Measurements from ENCODE around the gene UMODL1. TPM values are rescaled to one million over a fixed set of nuclear protein-coding genes. Genes with fewer than 3 reads are reported as not detected.

The UMODL1 gene
- total RNA-seq, 1 experiment from 2014 or later = 0.18 TPM

GRCh38 chr21:42174173-42174572, 103.1 kb downstream of the UMODL1 start:
- no peaks in the 10 kb centered on the region for H3K9me3 ChIP-seq (ENCODE audit: control insufficient read depth, insufficient read depth, low read depth, low read length)
- no peaks in the 10 kb centered on the region for H3K36me3 ChIP-seq (ENCODE audit: control insufficient read depth, insufficient read depth, low read length)
- no TSS peak for BruUV-seq (replicated peaks)
- in situ Hi-C loops (cut with HindIII; ENCODE audit: low pct_unique_long_range_greater_than_20kb, low sequenced_read_pairs) = no loop called here
- CTCF ChIA-PET = interaction anchor here (0.6 kb wide), 1 partner anchor 85 kb away, joined by 6 read pairs; no protein-coding TSS in a partner anchor
- no peak for ATAC-seq
- no peak for DNase-seq (ENCODE audit: low read depth, low spot score)
- H3K4me3 ChIP-seq (ENCODE audit: low read depth in 2 of 2, low read length in 2 of 2) = no peak overlapping the region
- POLR2A ChIA-PET = no interaction called here
- TF ChIP-seq SIN3A (IDR thresholded peaks at IDR 0.05; ENCODE audit: borderline replicate concordance, insufficient read depth, low read depth, low read length) (no peak), POLR2AphosphoS5 (IDR thresholded peaks at IDR 0.05; ENCODE audit: low read depth, low read length) (no peak), TCF7L2 (IDR thresholded peaks at IDR 0.05; ENCODE audit: low read depth, low read length) (no peak)
- no peak overlapping the region for H3K27ac ChIP-seq (ENCODE audit: low read length)
- intact Hi-C loops (cut with micrococcal nuclease; ENCODE audit: unreplicated experiment) = no loop called here
- H3K4me1 ChIP-seq (ENCODE audit: control insufficient read depth, insufficient read depth, low read length) = no peaks in the 10 kb centered on the region
- H3K27me3 ChIP-seq (ENCODE audit: control insufficient read depth, insufficient read depth, low read length) = peaks cover 2% of the 10 kb centered on the region; the same call in 1 of the 2 replicates

- Histone ChIP-seq H3K27me3 (ENCODE audit: control insufficient read depth, insufficient read depth, low read length) (peaks cover 2% of the 10 kb centered on the region; the same call in 1 of the 2 replicates), H3K4me3 (ENCODE audit: low read depth in 2 of 2, low read length in 2 of 2) (no peak overlapping the region), H3K4me1 (ENCODE audit: control insufficient read depth, insufficient read depth, low read length) (no peaks in the 10 kb centered on the region), H3K36me3 (ENCODE audit: control insufficient read depth, insufficient read depth, low read length) (no peaks in the 10 kb centered on the region), H3K27ac (ENCODE audit: low read length) (no peak overlapping the region), H3K9me3 (ENCODE audit: control insufficient read depth, insufficient read depth, low read depth, low read length) (no peaks in the 10 kb centered on the region)
- ChIA-PET POLR2A (no interaction called here), CTCF (interaction anchor here (0.6 kb wide), 1 partner anchor 87 kb away, joined by 6 read pairs; no protein-coding TSS in a partner anchor)
- DNase-seq (ENCODE audit: low read depth, low spot score) = no peak
- BruUV-seq (replicated peaks) = no TSS peak
- in situ Hi-C loops (cut with HindIII; ENCODE audit: low pct_unique_long_range_greater_than_20kb, low sequenced_read_pairs) = no loop called here
- no peak for TF ChIP-seq REST (IDR thresholded peaks at IDR 0.05; ENCODE audit: insufficient read depth in 1 of 2, low read depth in 2 of 2, low read length in 1 of 2)
- no peak for TF ChIP-seq POLR2AphosphoS5 (IDR thresholded peaks at IDR 0.05; ENCODE audit: low read depth, low read length)
- no peak for TF ChIP-seq TCF7L2 (IDR thresholded peaks at IDR 0.05; ENCODE audit: low read depth, low read length)
- TF ChIP-seq CTCF (IDR thresholded peaks at IDR 0.05) = no peak
- TF ChIP-seq SIN3A (IDR thresholded peaks at IDR 0.05; ENCODE audit: borderline replicate concordance, insufficient read depth, low read depth, low read length) = no peak
- no peak for ATAC-seq
- intact Hi-C loops (cut with micrococcal nuclease; ENCODE audit: unreplicated experiment) = no loop called here
Observed at GRCh38 chr21:42175110-42175710, 104.1 kb downstream of the UMODL1 start.

- POLR2A ChIA-PET = no interaction called here
- H3K9me3 ChIP-seq (ENCODE audit: control insufficient read depth, insufficient read depth, low read depth, low read length) = no peaks in the 10 kb centered on the region
- TF ChIP-seq CTCF (IDR thresholded peaks at IDR 0.05) (no peak), POLR2AphosphoS5 (IDR thresholded peaks at IDR 0.05; ENCODE audit: low read depth, low read length) (no peak), REST (IDR thresholded peaks at IDR 0.05; ENCODE audit: insufficient read depth in 1 of 2, low read depth in 2 of 2, low read length in 1 of 2) (no peak), SIN3A (IDR thresholded peaks at IDR 0.05; ENCODE audit: borderline replicate concordance, insufficient read depth, low read depth, low read length) (no peak), TCF7L2 (IDR thresholded peaks at IDR 0.05; ENCODE audit: low read depth, low read length) (no peak)
- no peaks in the 10 kb centered on the region for H3K36me3 ChIP-seq (ENCODE audit: control insufficient read depth, insufficient read depth, low read length)
- H3K4me1 ChIP-seq (ENCODE audit: control insufficient read depth, insufficient read depth, low read length) = no peaks in the 10 kb centered on the region
- peaks cover 2% of the 10 kb centered on the region; the same call in 1 of the 2 replicates for H3K27me3 ChIP-seq (ENCODE audit: control insufficient read depth, insufficient read depth, low read length)
- intact Hi-C loops (cut with micrococcal nuclease; ENCODE audit: unreplicated experiment) = no loop called here
- DNase-seq (ENCODE audit: low read depth, low spot score) (no peak), ATAC-seq (no peak)
- in situ Hi-C loops (cut with HindIII; ENCODE audit: low pct_unique_long_range_greater_than_20kb, low sequenced_read_pairs) = no loop called here
- no peak overlapping the region for H3K4me3 ChIP-seq (ENCODE audit: low read depth in 2 of 2, low read length in 2 of 2)
- CTCF ChIA-PET = no interaction called here
- no TSS peak for BruUV-seq (replicated peaks)
- no peak overlapping the region for H3K27ac ChIP-seq (ENCODE audit: low read length)
Observed at GRCh38 chr21:42176859-42177258, 105.7 kb downstream of the UMODL1 start.
